Vagina (tissue), 2 donors: ENCODE data around the gene TBX21. TPM values are rescaled to one million over a fixed set of nuclear protein-coding genes. Genes with fewer than 3 reads are reported as not detected.

Source experiments
- DNase-seq, 2 donors: peaks; one replicate each; pipeline ENCODE4 v3.0.0-alpha.2; 2017; ENCODE audit errors: extremely low spot score in 2 of 2
- H3K27ac ChIP-seq: fragments of 200-600 bp; sonication (generic); one replicate; pipeline ENCODE4 v1.5.1; 2019
- H3K27me3 ChIP-seq: fragments of 200-600 bp; sonication (generic); one replicate; pipeline ENCODE4 v1.5.1; 2019
- H3K36me3 ChIP-seq, 2 donors: fragments of 200-600 bp; sonication (generic); one replicate each; pipeline ENCODE4 v1.5.1; 2017 to 2019
- H3K4me1 ChIP-seq: fragments of 200-600 bp; sonication (generic); one replicate; pipeline ENCODE4 v1.5.1; 2019
- H3K4me3 ChIP-seq, 2 donors: fragments of 200-600 bp; sonication (generic); 1 replicate in 1 of 2; 2 replicates in 1 of 2; pipeline ENCODE4 v1.5.1; 2016 to 2019
- H3K9me3 ChIP-seq: fragments of 200-600 bp; sonication (generic); one replicate; pipeline ENCODE4 v1.5.1; 2019
- POLR2A ChIP-seq, 2 donors: fragments of 450-650 bp; IDR thresholded peaks; one replicate each; pipeline ENCODE4 v1.6.1; 2017; ENCODE audit warnings: antibody characterized with exemption in 2 of 2, mild to moderate bottlenecking in 2 of 2, moderate library complexity in 2 of 2
- POLR2AphosphoS5 ChIP-seq, 2 donors: sonication (generic); formaldehyde crosslinking; IDR thresholded peaks; one replicate each; pipeline ENCODE4 v1.9.0; 2017; ENCODE audit warnings: antibody characterized with exemption in 2 of 2, mild to moderate bottlenecking in 2 of 2, low read depth in 1 of 2; ENCODE audit not compliant: insufficient read depth in 1 of 2
- intact Hi-C: fragments of 100-400 bp; cut with DNase I; formaldehyde crosslinking; loops from one replicate; pipeline ENCODE4 v1.15.1; 2023
- total RNA-seq: library from RNA; depleted of rRNA; stranded (reverse); fragments of >200 nt; gene quantifications from one replicate; pipeline ENCODE4 v1.2.3, GENCODE V29; 2016
- TF ChIP-seq, protein P1 (sequence below), 3 experiments: fragments of 450-650 bp in 2 of 3; fragments of 200-600 bp in 1 of 3; sonication (generic) in 1 of 3; IDR thresholded peaks; one replicate each; pipeline ENCODE4 v1.5.1; 2017 to 2019; ENCODE audit warnings: antibody characterized with exemption in 3 of 3, mild to moderate bottlenecking in 2 of 3, moderate library complexity in 2 of 3

The TBX21 gene
- total RNA-seq, 1 donor from 2014 or later = 2.9 TPM

DNA sequence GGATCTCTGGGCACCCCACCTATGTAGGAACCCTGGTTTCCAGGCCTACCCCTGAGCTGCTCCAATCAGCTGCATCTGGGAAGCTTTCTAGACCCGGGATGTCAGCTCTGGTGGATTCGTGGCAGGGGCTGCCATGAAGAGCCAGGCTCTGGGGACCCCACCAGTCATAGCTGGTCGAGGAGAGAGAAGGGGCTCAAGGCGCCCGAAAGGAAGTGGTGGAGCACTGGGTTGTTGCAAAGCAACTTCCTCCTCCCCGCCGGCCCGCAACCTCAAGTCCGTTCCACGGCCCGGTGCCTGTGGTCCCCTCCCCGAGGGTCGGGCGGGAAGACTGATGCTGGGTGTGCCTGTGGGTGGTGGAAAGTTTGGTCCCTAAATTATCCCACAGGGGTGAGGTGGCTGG is 28.9 kb upstream of the TBX21 start:
- TF ChIP-seq, protein P1, sequence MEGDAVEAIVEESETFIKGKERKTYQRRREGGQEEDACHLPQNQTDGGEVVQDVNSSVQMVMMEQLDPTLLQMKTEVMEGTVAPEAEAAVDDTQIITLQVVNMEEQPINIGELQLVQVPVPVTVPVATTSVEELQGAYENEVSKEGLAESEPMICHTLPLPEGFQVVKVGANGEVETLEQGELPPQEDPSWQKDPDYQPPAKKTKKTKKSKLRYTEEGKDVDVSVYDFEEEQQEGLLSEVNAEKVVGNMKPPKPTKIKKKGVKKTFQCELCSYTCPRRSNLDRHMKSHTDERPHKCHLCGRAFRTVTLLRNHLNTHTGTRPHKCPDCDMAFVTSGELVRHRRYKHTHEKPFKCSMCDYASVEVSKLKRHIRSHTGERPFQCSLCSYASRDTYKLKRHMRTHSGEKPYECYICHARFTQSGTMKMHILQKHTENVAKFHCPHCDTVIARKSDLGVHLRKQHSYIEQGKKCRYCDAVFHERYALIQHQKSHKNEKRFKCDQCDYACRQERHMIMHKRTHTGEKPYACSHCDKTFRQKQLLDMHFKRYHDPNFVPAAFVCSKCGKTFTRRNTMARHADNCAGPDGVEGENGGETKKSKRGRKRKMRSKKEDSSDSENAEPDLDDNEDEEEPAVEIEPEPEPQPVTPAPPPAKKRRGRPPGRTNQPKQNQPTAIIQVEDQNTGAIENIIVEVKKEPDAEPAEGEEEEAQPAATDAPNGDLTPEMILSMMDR (IDR thresholded peaks at IDR 0.05) = no peak
- TF ChIP-seq POLR2AphosphoS5 (IDR thresholded peaks at IDR 0.05; ENCODE audit: insufficient read depth in 1 of 2, low read depth in 1 of 2) (no peak), POLR2A (IDR thresholded peaks at IDR 0.05) (no peak)
- Histone ChIP-seq H3K27ac (no peak overlapping the region), H3K4me1 (peaks cover 11% of the 10 kb centered on the region), H3K4me3 (no peak overlapping the region), H3K36me3 (peaks cover 0 to 5% of the 10 kb centered on the region in 2 donors), H3K27me3 (no peaks in the 10 kb centered on the region), H3K9me3 (no peaks in the 10 kb centered on the region)
- intact Hi-C loops = no loop called here
- DNase-seq = no peak

DNA sequence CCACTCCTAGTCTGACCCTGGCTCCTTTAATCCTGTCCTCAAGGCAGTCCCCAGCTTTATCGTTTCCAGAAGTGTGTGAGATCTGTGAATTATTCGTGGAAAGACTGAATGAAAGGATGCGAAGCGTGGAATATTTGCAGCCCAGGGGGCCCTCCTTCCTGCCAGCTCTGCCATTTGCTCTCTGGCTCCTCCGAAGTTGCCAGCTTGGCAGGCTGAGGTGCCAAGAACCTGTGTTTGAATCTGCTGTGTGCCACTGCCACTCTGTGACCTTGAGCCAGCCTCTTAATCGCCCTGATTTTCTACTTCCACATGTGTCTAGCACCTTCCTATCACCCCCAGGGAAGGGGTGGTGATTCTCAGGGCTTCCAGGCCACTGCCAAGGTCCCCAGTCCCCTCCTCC is 28.3 kb upstream of the TBX21 start:
- intact Hi-C loops = no loop called here
- Histone ChIP-seq H3K27ac (no peak overlapping the region), H3K4me1 (peaks cover 11% of the 10 kb centered on the region), H3K4me3 (no peak overlapping the region), H3K36me3 (peaks cover 0 to 1% of the 10 kb centered on the region in 2 donors), H3K27me3 (no peaks in the 10 kb centered on the region), H3K9me3 (no peaks in the 10 kb centered on the region)
- no peak for TF ChIP-seq POLR2AphosphoS5 (IDR thresholded peaks at IDR 0.05; ENCODE audit: insufficient read depth in 1 of 2, low read depth in 1 of 2)
- TF ChIP-seq POLR2A (IDR thresholded peaks at IDR 0.05) = no peak
- TF ChIP-seq, protein P1 (IDR thresholded peaks at IDR 0.05) = no peak
- DNase-seq = no peak

DNA sequence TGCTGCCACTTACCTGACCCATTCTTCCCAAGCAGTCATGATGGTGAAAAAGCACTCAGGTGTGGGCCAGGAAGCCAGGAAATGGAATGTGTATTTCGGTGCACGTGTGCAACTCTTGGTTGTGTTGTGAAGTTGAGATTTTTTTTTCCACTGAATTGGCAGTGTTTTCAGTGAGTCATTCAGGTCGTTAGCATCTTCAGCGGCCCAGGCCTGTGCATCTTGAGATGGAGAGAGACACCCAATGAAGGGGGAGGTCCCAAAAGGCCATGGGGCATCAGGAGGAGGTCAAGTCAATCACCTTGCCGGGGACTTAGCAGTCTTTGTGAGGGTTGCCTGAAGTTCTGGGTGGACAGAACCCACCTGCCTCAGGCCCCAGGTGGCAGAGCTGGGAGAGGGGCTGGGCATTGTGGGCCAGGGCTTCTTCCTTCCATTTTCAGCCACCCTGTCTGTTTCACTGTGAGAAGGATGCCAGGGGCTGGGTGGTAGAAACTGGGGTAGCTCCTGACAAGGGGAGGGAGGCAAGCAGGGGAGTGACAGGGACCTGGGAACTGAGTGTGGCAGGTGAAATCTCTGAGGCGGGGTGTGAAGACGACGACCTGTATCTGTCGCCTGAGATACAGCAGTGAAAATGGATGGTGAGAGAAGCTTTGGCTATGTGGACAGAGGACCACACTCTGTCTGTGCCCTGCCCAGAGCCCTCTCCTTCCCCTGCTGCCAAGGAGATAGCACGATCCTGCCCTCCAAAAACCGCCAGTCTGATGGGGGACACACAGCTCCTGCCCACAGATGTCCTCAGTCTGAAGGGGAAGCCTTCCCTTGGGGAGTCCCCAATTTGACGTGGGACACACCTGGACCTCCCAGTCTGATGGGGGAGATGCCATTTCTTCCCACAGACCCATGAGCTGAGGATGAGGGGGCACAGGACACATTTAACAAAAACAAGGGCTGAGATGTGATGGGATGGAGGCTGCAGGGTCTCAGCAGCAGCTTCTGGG is 27.2 kb upstream of the TBX21 start:
- no peak overlapping the region for H3K4me3 ChIP-seq
- TF ChIP-seq POLR2A (IDR thresholded peaks at IDR 0.05) (no peak), POLR2AphosphoS5 (IDR thresholded peaks at IDR 0.05; ENCODE audit: insufficient read depth in 1 of 2, low read depth in 1 of 2) (no peak)
- TF ChIP-seq, protein P1 (IDR thresholded peaks at IDR 0.05) = no peak
- no peak overlapping the region for H3K27ac ChIP-seq
- peaks cover 11% of the 10 kb centered on the region for H3K4me1 ChIP-seq
- H3K36me3 ChIP-seq = peaks cover 0 to 12% of the 10 kb centered on the region in 2 donors
- intact Hi-C loops = no loop called here
- H3K9me3 ChIP-seq = no peaks in the 10 kb centered on the region
- H3K27me3 ChIP-seq = no peaks in the 10 kb centered on the region
- no peak for DNase-seq

DNA sequence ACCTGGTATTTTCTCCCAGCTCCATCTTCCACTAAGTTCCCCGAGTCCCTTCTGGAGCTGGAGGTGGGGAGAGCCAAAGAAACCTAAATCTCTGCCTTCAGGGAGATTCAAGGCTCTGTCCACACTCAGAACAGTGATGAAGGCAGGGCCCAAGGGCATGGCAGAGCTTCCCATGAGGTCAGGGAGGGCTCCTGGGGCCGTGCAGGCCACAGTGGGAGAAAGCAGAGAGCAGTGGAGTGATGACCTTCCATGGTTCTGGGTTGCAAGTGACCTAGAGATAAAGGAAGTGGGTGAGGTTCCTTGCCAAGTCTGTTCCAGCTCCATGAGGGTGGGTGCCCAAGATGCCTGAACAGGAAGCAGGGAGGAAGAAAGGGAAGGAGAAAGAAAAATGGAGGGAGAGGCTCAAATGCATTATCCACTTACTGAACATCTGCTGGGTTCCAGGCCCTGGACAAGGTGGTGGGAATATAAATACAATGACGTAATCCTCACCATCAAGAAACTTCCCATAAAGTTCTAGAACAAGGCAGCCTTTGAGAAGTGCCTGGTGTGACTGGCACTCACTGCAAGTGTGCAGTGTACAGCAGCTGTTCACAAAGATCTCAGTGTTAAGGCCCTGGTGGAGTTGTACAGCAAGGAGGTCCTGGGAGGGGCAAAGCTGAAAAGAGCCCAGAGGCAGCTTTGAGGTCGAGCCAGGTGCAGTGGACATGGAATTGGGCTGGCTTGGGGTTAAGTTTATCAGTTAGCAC is 25.8 kb upstream of the TBX21 start:
- Histone ChIP-seq H3K4me1 (peaks cover 11% of the 10 kb centered on the region), H3K27ac (peak overlapping the region; percentile 42), H3K36me3 (peaks cover 0 to 19% of the 10 kb centered on the region in 2 donors), H3K4me3 (no peak overlapping the region), H3K9me3 (no peaks in the 10 kb centered on the region), H3K27me3 (no peaks in the 10 kb centered on the region)
- DNase-seq = no peak
- TF ChIP-seq, protein P1 (IDR thresholded peaks at IDR 0.05) = no peak
- TF ChIP-seq POLR2A (IDR thresholded peaks at IDR 0.05) (no peak), POLR2AphosphoS5 (IDR thresholded peaks at IDR 0.05; ENCODE audit: insufficient read depth in 1 of 2, low read depth in 1 of 2) (no peak)
- intact Hi-C loops = no loop called here
